ENCODE data around the gene AGAP1. TPM values are rescaled to one million over a fixed set of nuclear protein-coding genes. Genes with fewer than 3 reads are reported as not detected.

AGAP1 gene
- total RNA-seq, 1 donor from 2014 or later = 39.4 TPM

- H3K27ac ChIP-seq (ENCODE audit: low read depth, low read length) = peak overlapping the region; percentile 83
- peaks cover 2% of the 10 kb centered on the region for H3K9me3 Mint-ChIP-seq (ENCODE audit: unreplicated experiment)
- peak overlapping the region; percentile 64 for H2AFZ ChIP-seq (ENCODE audit: low read depth, low read length)
- H3K4me3 Mint-ChIP-seq (ENCODE audit: unreplicated experiment) = no peak overlapping the region
- H3K4me2 ChIP-seq (ENCODE audit: low read length) = peak overlapping the region; percentile 84
- H3K9me3 ChIP-seq (ENCODE audit: insufficient read depth, low read depth, low read length) = no peaks in the 10 kb centered on the region
- no peak for FAIRE-seq
- H3K27me3 Mint-ChIP-seq (ENCODE audit: low read depth, unreplicated experiment) = peaks cover 4% of the 10 kb centered on the region
- no peaks in the 10 kb centered on the region for H3K79me2 ChIP-seq (ENCODE audit: insufficient read depth, low read length)
- peak; percentile 37 for TF ChIP-seq EZH2 (IDR thresholded peaks at IDR 0.05; ENCODE audit: insufficient read depth, low read length)
- TF ChIP-seq, protein P1, sequence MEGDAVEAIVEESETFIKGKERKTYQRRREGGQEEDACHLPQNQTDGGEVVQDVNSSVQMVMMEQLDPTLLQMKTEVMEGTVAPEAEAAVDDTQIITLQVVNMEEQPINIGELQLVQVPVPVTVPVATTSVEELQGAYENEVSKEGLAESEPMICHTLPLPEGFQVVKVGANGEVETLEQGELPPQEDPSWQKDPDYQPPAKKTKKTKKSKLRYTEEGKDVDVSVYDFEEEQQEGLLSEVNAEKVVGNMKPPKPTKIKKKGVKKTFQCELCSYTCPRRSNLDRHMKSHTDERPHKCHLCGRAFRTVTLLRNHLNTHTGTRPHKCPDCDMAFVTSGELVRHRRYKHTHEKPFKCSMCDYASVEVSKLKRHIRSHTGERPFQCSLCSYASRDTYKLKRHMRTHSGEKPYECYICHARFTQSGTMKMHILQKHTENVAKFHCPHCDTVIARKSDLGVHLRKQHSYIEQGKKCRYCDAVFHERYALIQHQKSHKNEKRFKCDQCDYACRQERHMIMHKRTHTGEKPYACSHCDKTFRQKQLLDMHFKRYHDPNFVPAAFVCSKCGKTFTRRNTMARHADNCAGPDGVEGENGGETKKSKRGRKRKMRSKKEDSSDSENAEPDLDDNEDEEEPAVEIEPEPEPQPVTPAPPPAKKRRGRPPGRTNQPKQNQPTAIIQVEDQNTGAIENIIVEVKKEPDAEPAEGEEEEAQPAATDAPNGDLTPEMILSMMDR (IDR thresholded peaks at IDR 0.05; ENCODE audit: insufficient read depth, low read depth, low read length) = no peak
- DNase-seq (ENCODE audit: low read depth) = peak; percentile 27
- no peaks in the 10 kb centered on the region for H4K20me1 ChIP-seq (ENCODE audit: insufficient read depth, low read length)
- no peaks in the 10 kb centered on the region for H3K36me3 Mint-ChIP-seq (ENCODE audit: low read depth, unreplicated experiment)
- H3K4me1 ChIP-seq (ENCODE audit: insufficient read depth, low read length) = peaks cover 38% of the 10 kb centered on the region
- H3K4me1 Mint-ChIP-seq (ENCODE audit: low read depth, unreplicated experiment) = peaks cover 11% of the 10 kb centered on the region
- H3K27me3 ChIP-seq (ENCODE audit: insufficient read depth, low read length) = no peaks in the 10 kb centered on the region
- no peak overlapping the region for H3K27ac Mint-ChIP-seq (ENCODE audit: unreplicated experiment)
- H3K4me3 ChIP-seq (ENCODE audit: insufficient read depth, low read depth, low read length) = peak overlapping the region; percentile 53
- no peaks in the 10 kb centered on the region for H3K36me3 ChIP-seq (ENCODE audit: insufficient read depth, low read length)
- H3K9ac ChIP-seq (ENCODE audit: low read length) = peak overlapping the region; percentile 81
Measured at GRCh38 chr2:236179236-236180075, 685.6 kb downstream of the AGAP1 start.

- Histone ChIP-seq H3K4me2 (ENCODE audit: low read length) (peak overlapping the region; percentile 84), H2AFZ (ENCODE audit: low read depth, low read length) (peak overlapping the region; percentile 26), H4K20me1 (ENCODE audit: insufficient read depth, low read length) (no peaks in the 10 kb centered on the region), H3K4me3 (ENCODE audit: insufficient read depth, low read depth, low read length) (peak overlapping the region; percentile 53), H3K27me3 (ENCODE audit: insufficient read depth, low read length) (no peaks in the 10 kb centered on the region), H3K36me3 (ENCODE audit: insufficient read depth, low read length) (no peaks in the 10 kb centered on the region), H3K79me2 (ENCODE audit: insufficient read depth, low read length) (no peaks in the 10 kb centered on the region), H3K27ac (ENCODE audit: low read depth, low read length) (peak overlapping the region; percentile 83), H3K9me3 (ENCODE audit: insufficient read depth, low read depth, low read length) (no peaks in the 10 kb centered on the region), H3K9ac (ENCODE audit: low read length) (peak overlapping the region; percentile 81), H3K4me1 (ENCODE audit: insufficient read depth, low read length) (peaks cover 30% of the 10 kb centered on the region)
- FAIRE-seq = peak; percentile 91
- no peak for TF ChIP-seq EZH2 (IDR thresholded peaks at IDR 0.05; ENCODE audit: insufficient read depth, low read length)
- TF ChIP-seq, protein P1 (IDR thresholded peaks at IDR 0.05; ENCODE audit: insufficient read depth, low read depth, low read length) = no peak
- Mint-ChIP-seq H3K4me1 (ENCODE audit: low read depth, unreplicated experiment) (peaks cover 8% of the 10 kb centered on the region), H3K4me3 (ENCODE audit: unreplicated experiment) (no peak overlapping the region), H3K27me3 (ENCODE audit: low read depth, unreplicated experiment) (no peaks in the 10 kb centered on the region), H3K27ac (ENCODE audit: unreplicated experiment) (no peak overlapping the region), H3K36me3 (ENCODE audit: low read depth, unreplicated experiment) (no peaks in the 10 kb centered on the region), H3K9me3 (ENCODE audit: unreplicated experiment) (peaks cover 7% of the 10 kb centered on the region)
- DNase-seq (ENCODE audit: low read depth) = peak; percentile 81
Measured at GRCh38 chr2:236180076-236180816, 686.4 kb downstream of the AGAP1 start.
